ENCODE results near the gene WDR93. TPM values are rescaled to one million over a fixed set of nuclear protein-coding genes. Genes with fewer than 3 reads are reported as not detected.

The WDR93 gene
- total RNA-seq = 2.1 TPM

DNA sequence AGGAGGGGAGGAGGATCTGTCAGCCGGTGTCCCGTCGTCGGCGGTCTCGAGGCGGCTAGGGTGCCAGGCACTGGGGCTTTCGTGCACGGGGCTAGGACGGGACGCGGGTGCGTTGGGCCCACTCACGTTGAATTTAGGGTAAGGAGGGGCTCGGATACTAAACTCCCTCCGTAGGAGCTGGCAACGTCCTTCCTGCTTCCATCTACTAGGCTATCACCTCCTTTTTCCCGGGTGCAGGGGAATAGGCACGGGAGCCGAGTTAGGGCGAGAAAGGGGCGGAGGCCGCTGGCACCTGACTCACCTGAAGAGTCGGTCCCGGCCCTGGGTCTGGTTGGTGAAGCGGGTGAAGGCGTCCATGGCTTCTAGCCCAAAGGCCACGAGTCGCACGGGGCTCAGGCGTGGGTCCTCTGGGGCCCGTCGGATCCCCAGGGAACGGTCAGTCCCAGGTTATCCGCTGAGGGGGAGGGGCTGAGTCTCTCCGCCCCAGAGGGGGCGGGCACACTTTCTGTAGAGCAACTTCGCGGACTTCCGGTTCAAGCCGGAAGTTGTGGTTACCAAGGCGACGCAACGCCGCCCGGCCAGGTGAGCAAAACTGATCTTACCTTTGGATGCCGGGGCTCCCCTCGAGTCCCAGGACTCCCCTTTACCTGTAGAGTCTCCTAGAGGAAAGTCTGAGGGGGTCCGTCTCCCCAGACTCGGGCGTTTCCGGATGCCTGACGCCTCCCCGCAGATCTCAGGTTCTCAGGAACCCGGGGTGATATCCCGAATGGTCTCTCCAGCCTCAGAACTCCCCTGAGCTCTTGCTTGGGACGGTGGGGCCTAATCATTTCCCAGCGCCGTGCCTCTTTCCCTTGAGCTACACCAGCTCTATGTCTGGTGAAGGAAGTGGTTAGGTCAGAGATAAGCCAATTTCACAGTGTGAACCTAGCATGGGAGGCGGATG lies at the start of gene WDR93, which contains the start of gene PEX11A:
WDR93 (plus strand) TSS at position 536 of the 943 bp plus-strand sequence. CDS start 10,936 bp downstream, outside the sequence.
PEX11A (minus strand) TSS at position 479 of the 943 bp plus-strand sequence; CDS start at position 357, 122 bp downstream.

DNA sequence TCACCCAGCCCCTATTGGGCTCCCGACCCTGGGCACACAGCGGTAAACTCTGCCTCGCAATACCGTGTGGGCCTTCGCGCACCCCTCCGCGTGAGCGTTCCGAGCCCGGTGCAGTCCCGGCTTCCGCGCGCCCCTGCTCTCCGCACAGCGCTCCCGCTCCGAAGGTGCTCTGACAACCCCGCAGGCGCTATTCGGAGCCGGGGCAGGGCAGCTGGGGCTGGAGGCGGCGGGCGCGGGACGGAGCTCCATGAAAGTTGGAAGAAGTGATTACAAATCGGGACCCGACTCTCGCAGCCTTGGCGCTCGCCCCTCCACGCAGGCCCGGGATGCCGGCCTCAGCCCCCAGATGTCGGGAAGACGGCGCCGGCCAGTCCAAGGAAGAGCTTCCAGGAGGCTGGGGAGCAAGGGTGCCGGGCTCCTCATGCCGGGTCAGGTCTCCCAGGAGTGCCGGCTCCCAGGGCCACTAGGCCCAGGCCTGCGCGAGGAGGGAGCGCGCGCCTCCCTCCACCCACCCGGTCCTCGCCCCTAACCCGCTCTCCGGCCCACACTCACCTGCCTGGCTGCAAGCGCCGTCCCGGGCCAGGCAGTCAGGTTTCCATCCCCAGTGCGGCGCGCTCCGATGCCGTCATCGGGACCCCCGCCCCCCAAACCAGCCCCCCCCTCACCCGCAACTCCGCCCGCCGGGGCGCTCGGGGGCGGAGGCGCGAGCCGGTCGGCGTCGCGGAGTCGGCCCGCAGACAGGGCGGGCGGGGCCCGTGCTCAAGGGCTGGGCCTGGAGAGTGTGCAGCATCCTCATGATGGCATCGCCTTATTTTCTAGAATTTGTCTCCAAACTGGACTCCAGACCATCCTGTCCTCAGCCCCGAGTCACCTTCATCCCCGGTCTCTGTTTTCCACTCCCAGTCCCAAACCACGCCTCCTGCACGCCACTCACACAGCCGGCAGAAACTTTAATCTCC lies 35.5 kb upstream of the WDR93 start, which contains the start of gene KIF7:
KIF7 (minus strand) TSS at position 621 of the 959 bp plus-strand sequence. CDS start 2,537 bp downstream, outside the sequence.

DNA sequence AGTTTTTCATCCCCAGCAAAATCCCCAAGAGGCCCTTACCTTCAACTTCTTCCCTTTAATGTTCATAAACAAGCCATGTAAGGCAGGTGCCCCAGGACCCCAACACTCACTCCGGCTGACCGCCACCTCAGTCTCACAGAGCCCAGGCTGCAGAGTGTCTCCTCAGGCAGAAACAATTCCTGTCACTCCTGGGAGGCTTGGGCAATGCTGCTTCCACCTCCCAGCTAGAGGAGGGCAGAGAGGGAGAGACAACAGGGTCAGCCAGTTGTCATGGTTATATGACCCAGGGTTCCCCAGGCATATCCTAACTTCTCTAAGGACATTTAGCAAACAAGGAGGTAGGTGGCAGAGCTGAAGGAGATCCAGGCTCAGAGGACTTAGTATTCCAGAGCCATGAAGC lies 11.4 kb upstream of the WDR93 start, which contains the start of gene PLIN1:
PLIN1 (minus strand) TSS at position 156 of the 400 bp plus-strand sequence. CDS start 1,878 bp downstream, outside the sequence.

DNA sequence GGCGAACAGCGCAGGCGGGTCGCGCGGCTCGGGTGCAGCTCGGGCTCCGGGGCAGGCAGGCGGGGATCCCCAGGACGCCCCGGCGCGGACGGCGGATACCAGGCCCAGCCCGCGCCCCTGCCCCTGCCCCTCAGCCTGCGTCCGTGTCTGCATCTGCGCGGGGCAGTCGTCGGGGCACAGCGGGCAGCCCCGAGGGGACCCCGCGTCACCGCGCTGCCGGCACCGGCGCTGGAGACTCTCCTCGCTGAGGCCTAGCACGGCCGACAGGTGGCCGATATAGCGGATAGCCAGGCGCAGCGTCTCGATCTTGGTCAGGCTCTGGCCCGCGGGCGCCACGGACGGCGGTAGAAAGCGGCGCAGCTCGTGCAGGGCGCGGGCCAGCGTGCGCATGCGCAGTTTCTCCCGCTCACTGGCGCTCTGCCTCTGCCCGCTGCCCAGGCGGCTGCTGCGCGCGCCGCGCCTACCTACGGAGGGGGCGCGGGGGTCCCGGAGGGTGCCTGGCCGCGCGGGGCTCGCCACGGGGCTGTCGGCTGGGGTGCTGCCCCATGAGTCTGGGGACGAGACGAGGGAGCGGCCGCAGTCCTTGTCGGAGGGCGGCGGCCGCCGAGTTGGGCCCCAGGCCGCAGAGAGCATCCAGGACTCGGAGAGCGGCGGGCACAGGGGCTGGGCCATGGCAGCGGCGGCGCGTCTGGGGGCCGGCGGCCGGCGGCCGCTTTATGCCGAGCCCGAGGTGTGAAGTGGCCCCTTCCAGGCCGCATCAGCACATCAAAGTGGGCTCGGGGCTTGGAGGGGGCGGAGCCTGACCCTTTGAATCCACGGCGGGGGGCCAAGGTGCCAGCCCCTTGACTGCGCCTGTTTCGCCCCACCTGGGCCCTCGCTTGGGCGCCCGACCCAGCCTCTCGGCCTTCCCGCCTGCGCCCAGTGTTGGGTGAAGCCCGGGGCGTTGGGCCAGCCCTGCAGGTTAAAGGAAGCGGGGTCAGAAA lies 60.2 kb downstream of the WDR93 start, which contains the start of gene MESP1:
MESP1 (minus strand) TSS at position 690 of the 983 bp plus-strand sequence; CDS start at position 672, 18 bp downstream.

DNA sequence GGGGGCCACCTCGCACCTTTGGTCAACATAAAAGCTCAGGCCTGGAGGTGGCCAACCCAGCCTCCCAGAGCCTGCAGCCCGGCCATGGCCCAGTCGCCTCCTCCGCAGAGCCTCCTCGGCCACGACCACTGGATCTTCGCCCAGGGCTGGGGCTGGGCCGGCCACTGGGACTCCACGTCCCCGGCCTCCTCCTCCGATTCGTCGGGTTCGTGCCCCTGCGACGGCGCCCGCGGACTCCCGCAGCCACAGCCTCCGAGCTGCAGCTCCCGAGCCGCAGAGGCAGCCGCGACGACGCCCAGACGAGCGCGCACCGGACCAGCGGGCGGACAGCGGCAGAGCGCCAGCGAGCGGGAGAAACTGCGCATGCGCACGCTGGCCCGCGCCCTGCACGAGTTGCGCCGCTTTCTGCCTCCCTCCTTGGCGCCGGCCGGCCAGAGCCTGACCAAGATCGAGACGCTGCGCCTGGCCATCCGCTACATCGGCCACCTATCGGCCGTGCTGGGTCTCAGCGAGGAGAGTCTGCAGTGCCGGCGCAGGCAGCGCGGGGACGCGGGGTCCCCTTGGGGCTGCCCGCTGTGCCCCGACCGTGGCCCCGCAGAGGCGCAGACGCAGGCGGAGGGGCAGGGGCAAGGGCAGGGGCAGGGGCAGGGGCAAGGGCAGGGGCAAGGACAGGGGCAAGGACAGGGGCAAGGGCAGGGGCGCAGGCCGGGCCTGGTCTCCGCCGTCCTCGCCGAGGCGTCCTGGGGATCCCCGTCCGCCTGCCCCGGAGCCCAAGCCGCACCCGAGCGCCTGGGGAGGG lies 85.9 kb downstream of the WDR93 start, which contains the start of gene MESP2:
MESP2 (plus strand) TSS at position 59 of the 799 bp plus-strand sequence; CDS start at position 85, 26 bp downstream.

Small RNAs within 50 kb of the gene (small RNA-seq; reads per million reads assigned to genes)
- gene RNU6-132P = not detected

Other genes starting within 250 kb of the WDR93 start
- gene RHCG, start 194.2 kb upstream of the WDR93 start, total RNA-seq = 1.8 TPM
- gene TICRR, start 115.3 kb upstream of the WDR93 start, total RNA-seq = 2.8 TPM
- gene KIF7, start 35.3 kb upstream of the WDR93 start, total RNA-seq = 5.1 TPM
- gene PLIN1, start 11.4 kb upstream of the WDR93 start, total RNA-seq = under 0.01 TPM
- 17.5 TPM for gene PEX11A, start 57 bp upstream of the WDR93 start, total RNA-seq
- gene MESP1, start 60.4 kb downstream of the WDR93 start, total RNA-seq = 2.5 TPM
- gene MESP2, start 85.5 kb downstream of the WDR93 start, total RNA-seq = 0.92 TPM
- 0.69 TPM for gene ANPEP, start 124.0 kb downstream of the WDR93 start, total RNA-seq
- 60.2 TPM for gene AP3S2, start 203.2 kb downstream of the WDR93 start, total RNA-seq
- gene ARPIN, start 222.1 kb downstream of the WDR93 start, total RNA-seq = 24.5 TPM